ENCODE results near the gene AOX1.
A peak's percentile ranks its signal among the peaks of the same experiment; 100 is the strongest.

Gene AOX1

GRCh38 chr2:200599206-200599605 lies 13.4 kb downstream of the AOX1 start:
- no peak overlapping the region for H3K4me3 ChIP-seq (ENCODE audit: low read depth, low read length)
- TF ChIP-seq, protein P1, sequence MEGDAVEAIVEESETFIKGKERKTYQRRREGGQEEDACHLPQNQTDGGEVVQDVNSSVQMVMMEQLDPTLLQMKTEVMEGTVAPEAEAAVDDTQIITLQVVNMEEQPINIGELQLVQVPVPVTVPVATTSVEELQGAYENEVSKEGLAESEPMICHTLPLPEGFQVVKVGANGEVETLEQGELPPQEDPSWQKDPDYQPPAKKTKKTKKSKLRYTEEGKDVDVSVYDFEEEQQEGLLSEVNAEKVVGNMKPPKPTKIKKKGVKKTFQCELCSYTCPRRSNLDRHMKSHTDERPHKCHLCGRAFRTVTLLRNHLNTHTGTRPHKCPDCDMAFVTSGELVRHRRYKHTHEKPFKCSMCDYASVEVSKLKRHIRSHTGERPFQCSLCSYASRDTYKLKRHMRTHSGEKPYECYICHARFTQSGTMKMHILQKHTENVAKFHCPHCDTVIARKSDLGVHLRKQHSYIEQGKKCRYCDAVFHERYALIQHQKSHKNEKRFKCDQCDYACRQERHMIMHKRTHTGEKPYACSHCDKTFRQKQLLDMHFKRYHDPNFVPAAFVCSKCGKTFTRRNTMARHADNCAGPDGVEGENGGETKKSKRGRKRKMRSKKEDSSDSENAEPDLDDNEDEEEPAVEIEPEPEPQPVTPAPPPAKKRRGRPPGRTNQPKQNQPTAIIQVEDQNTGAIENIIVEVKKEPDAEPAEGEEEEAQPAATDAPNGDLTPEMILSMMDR (IDR thresholded peaks at IDR 0.05; ENCODE audit: low read depth, low read length): no peak
- DNase-seq (ENCODE audit: low read depth, low spot score): no peak
- in situ Hi-C loops (cut with HindIII; ENCODE audit: low sequenced_read_pairs): no loop called here

DNA sequence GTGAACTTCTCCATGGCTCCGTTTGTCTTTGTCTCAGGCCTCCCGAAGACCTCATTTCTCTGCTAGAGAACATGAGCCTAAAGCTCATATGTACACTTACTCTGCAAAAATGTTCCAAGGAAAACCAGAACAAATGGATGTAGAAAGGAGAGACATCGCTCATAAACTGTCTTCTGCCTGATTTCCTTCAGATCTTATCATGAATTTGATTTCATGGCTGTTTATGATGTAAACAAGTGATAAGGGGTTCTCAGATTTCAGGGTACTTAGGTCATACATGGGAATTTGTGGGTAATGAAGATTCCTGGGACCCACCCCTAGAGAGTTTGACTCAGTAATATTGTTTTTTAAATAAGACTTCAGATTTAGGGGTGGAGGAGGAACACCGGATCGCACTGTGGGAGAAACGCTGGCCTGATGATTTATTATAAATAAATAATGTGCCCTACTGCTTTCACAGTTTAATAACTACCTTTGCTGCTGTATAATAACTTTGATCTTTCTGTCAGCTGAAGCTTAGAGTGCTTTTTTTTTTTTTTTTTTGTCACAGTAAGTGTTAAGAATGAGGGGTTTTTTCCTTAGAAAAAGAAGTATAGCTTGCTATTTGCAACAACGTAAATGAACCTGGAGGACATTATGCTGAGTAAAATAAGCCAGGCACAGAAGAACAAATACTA lies 14.9 kb downstream of the AOX1 start:
- peak; percentile 35 for DNase-seq (ENCODE audit: low read depth, low spot score)
- TF ChIP-seq, protein P1 (IDR thresholded peaks at IDR 0.05; ENCODE audit: low read depth, low read length): no peak
- in situ Hi-C loops (cut with HindIII; ENCODE audit: low sequenced_read_pairs): no loop called here
- H3K4me3 ChIP-seq (ENCODE audit: low read depth, low read length): no peak overlapping the region

- TF ChIP-seq, protein P1 (IDR thresholded peaks at IDR 0.05; ENCODE audit: low read depth, low read length): no peak
- H3K4me3 ChIP-seq (ENCODE audit: low read depth, low read length): no peak overlapping the region
- no peak for DNase-seq (ENCODE audit: low read depth, low spot score)
- in situ Hi-C loops (cut with HindIII; ENCODE audit: low sequenced_read_pairs): no loop called here
Observed at GRCh38 chr2:200602584-200602983, 16.8 kb downstream of the AOX1 start.

- H3K4me3 ChIP-seq (ENCODE audit: low read depth, low read length): no peak overlapping the region
- DNase-seq (ENCODE audit: low read depth, low spot score): peak; percentile 64
- TF ChIP-seq, protein P1 (IDR thresholded peaks at IDR 0.05; ENCODE audit: low read depth, low read length): no peak
- in situ Hi-C loops (cut with HindIII; ENCODE audit: low sequenced_read_pairs): no loop called here
Observed at GRCh38 chr2:200603972-200604371, 18.2 kb downstream of the AOX1 start.

DNA sequence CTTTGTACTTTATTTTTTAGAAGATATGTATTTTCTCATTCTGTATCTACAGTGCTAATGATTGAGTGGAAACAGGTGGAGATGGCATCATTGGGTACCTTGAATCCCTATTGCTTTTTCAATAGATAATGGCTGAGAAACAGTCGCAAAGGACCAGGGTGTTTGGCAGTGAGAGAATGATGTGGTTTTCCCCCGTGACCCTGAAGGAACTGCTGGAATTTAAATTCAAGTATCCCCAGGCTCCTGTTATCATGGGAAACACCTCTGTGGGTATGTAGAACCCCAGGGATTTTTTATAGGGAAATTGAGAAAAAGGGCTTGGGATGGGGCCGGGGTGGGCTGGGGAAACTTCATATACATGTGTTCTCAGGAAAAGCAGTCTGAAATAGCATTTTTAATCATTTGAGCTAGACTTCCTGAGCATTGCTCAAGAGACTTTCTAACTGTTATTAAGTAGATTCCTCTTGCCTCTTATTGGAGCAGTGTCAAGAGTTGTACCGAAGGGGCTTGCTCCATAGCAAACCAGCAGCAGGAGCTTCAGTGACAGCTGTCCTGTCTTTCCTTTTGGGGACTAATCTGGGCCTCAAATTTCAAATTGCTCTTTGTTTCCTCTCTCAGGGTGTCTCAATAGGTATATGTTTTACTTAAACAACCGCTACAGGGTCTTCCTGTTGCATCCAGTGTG lies 18.9 kb downstream of the AOX1 start:
- TF ChIP-seq, protein P1 (IDR thresholded peaks at IDR 0.05; ENCODE audit: low read depth, low read length): no peak
- peak; percentile 24 for DNase-seq (ENCODE audit: low read depth, low spot score)
- in situ Hi-C loops (cut with HindIII; ENCODE audit: low sequenced_read_pairs): no loop called here
- no peak overlapping the region for H3K4me3 ChIP-seq (ENCODE audit: low read depth, low read length)

GRCh38 chr2:200608341-200609027 lies 22.7 kb downstream of the AOX1 start:
- in situ Hi-C loops (cut with HindIII; ENCODE audit: low sequenced_read_pairs): no loop called here
- TF ChIP-seq, protein P1 (IDR thresholded peaks at IDR 0.05; ENCODE audit: low read depth, low read length): no peak
- DNase-seq (ENCODE audit: low read depth, low spot score): no peak
- H3K4me3 ChIP-seq (ENCODE audit: low read depth, low read length): no peak overlapping the region

Measured in astrocyte of the spinal cord (primary cell).